GM12878 (cell line): Measurements from ENCODE around the gene PXDC1. TPM values are rescaled to one million over a fixed set of nuclear protein-coding genes. Genes with fewer than 3 reads are reported as not detected.

ENCODE experiments used
- ATAC-seq: fragments of 200-7000 bp; cut with Tn5 transposase; 3 replicates; pipeline ENCODE4 v1.9.1; 2020; ENCODE audit warnings: mild to moderate bottlenecking, moderate library complexity
- BruUV-seq: library from RNA; stranded (reverse); fragments of 400-500 nt; replicated peaks from 2 replicates; lab custom pipeline; 2021; lab: Mats Ljungman, UMichigan
- CTCF ChIA-PET: fragments of 300-600 bp; sonication (Branson Sonifier 250); formaldehyde crosslinking; extraction: SDS; loops from one replicate; lab custom pipeline; 2021; ENCODE audit warnings: inconsistent platforms; lab: Yijun Ruan, JAX
- POLR2A ChIA-PET: fragments of 350-600 bp; formaldehyde crosslinking; extraction: SDS; loops from one replicate; lab custom pipeline; 2021; ENCODE audit warnings: inconsistent platforms; lab: Charles Lee
- RAD21 ChIA-PET: fragments of 300-600 bp; sonication (Branson Sonifier 250); formaldehyde crosslinking; loops from one replicate; lab custom pipeline; 2023; ENCODE audit warnings: antibody characterized with exemption; ENCODE audit not compliant: unreplicated experiment; lab: Charles Lee
- SMC1A ChIA-PET: fragments of 300-600 bp; sonication (Branson Sonifier 250); formaldehyde crosslinking; loops from one replicate; lab custom pipeline; 2023; ENCODE audit not compliant: unreplicated experiment, uncharacterized antibody; lab: Charles Lee
- DNase-seq: peaks from one replicate; pipeline ENCODE4 v3.0.0-alpha.2; 2011; ENCODE audit warnings: low read depth, low spot score
- FAIRE-seq: peaks from 3 replicates; lab custom pipeline; 2011; peaks lifted over from hg19 to GRCh38; lab: Jason Lieb, UNC
- H2AFZ ChIP-seq: 2 replicates; pipeline ENCODE4 v1.6.0; 2011; ENCODE audit warnings: low read depth, low read length, control low read depth; ENCODE audit not compliant: control insufficient read depth
- H3K27ac ChIP-seq: 2 replicates; pipeline ENCODE4 v1.5.1; 2011; ENCODE audit warnings: control low read depth; ENCODE audit not compliant: control insufficient read depth, insufficient read depth
- H3K27me3 ChIP-seq, 2 experiments: replicated peaks in 1 of 2; 2 replicates each; pipeline versions ENCODE4 v1.6.0 to v1.6.1; 2011; ENCODE audit warnings: low read length in 1 of 2; ENCODE audit not compliant: control insufficient read depth in 2 of 2, insufficient read depth in 2 of 2
- H3K36me3 ChIP-seq, 2 experiments: 2 replicates each; pipeline ENCODE4 v1.5.1; 2011; ENCODE audit warnings: low read length in 1 of 2; ENCODE audit not compliant: control insufficient read depth in 2 of 2, insufficient read depth in 2 of 2
- H3K4me1 ChIP-seq: 2 replicates; pipeline ENCODE4 v1.6.1; 2011; ENCODE audit warnings: mild to moderate bottlenecking, low read length, moderate library complexity, mixed read lengths; ENCODE audit not compliant: control insufficient read depth, insufficient read depth
- H3K4me2 ChIP-seq: 2 replicates; pipeline ENCODE4 v1.6.0; 2011; ENCODE audit warnings: control low read depth; ENCODE audit not compliant: control insufficient read depth, insufficient read depth
- H3K4me3 ChIP-seq: fragments of 200-600 bp; sonication (generic); 2 replicates; pipeline ENCODE4 v1.5.1; 2016
- H3K79me2 ChIP-seq: 2 replicates; pipeline ENCODE4 v1.6.0; 2011; ENCODE audit warnings: low read length; ENCODE audit not compliant: control insufficient read depth, insufficient read depth
- H3K9ac ChIP-seq: 2 replicates; pipeline ENCODE4 v1.8.0; 2011; ENCODE audit warnings: low read length, control low read depth, mixed read lengths; ENCODE audit not compliant: control insufficient read depth, insufficient read depth
- H3K9me3 ChIP-seq: replicated peaks from 3 replicates; pipeline ENCODE4 v1.5.1; 2011; ENCODE audit warnings: mild to moderate bottlenecking, low read length; ENCODE audit not compliant: control insufficient read depth, insufficient read depth
- H4K20me1 ChIP-seq: 2 replicates; pipeline ENCODE4 v1.6.0; 2011; ENCODE audit not compliant: control insufficient read depth, insufficient read depth
- DPF2 ChIP-seq: fragments of 450-650 bp; IDR thresholded peaks from 2 replicates; pipeline ENCODE4 v1.6.1; 2017; ENCODE audit warnings: mild to moderate bottlenecking
- GABPA ChIP-seq: IDR thresholded peaks from 2 replicates; pipeline ENCODE4 v1.6.1; 2014; ENCODE audit warnings: antibody characterized with exemption, low read depth, mild to moderate bottlenecking, inconsistent platforms
- HSF1 ChIP-seq: fragments of 150-350 bp; IDR thresholded peaks from 2 replicates; pipeline ENCODE4 v1.6.1; 2014; ENCODE audit warnings: mild to moderate bottlenecking, low read depth, low read length
- MEF2B ChIP-seq: fragments of 450-650 bp; IDR thresholded peaks from 2 replicates; pipeline ENCODE4 v1.6.1; 2018; ENCODE audit warnings: mild to moderate bottlenecking, moderate library complexity; ENCODE audit not compliant: partially characterized antibody, poor library complexity, severe bottlenecking
- PAX5 ChIP-seq: IDR thresholded peaks from 2 replicates; pipeline ENCODE4 v1.6.1; 2011; ENCODE audit warnings: low read depth, low read length, borderline replicate concordance
- POLR2AphosphoS5 ChIP-seq: IDR thresholded peaks from 2 replicates; pipeline ENCODE4 v1.6.1; 2011; ENCODE audit warnings: mild to moderate bottlenecking, low read length, inconsistent platforms
- RELA ChIP-seq: fragments of 450-650 bp; IDR thresholded peaks from 2 replicates; pipeline ENCODE4 v1.8.0; 2014; ENCODE audit warnings: borderline replicate concordance; ENCODE audit not compliant: partially characterized antibody
- RELB ChIP-seq: fragments of 450-650 bp; IDR thresholded peaks from 2 replicates; pipeline ENCODE4 v1.6.1; 2017; ENCODE audit warnings: low read depth, mild to moderate bottlenecking, moderate library complexity
- SIN3A ChIP-seq: IDR thresholded peaks from 2 replicates; pipeline ENCODE4 v1.6.1; 2012; ENCODE audit warnings: low read depth, low read length, improper control_type of control experiment
- STAT1 ChIP-seq: fragments of 450-650 bp; conservative IDR thresholded peaks from 2 replicates; pipeline ENCODE4 v1.6.1; 2014; ENCODE audit warnings: antibody characterized with exemption, mild to moderate bottlenecking
- USF1 ChIP-seq: IDR thresholded peaks from 2 replicates; pipeline ENCODE4 v1.6.1; 2011; ENCODE audit warnings: borderline replicate concordance, low read depth, mild to moderate bottlenecking, moderate library complexity, mixed read lengths, low read length; ENCODE audit not compliant: insufficient read depth; ENCODE audit errors: extremely low read length
- USF2 ChIP-seq: IDR thresholded peaks from 2 replicates; pipeline ENCODE4 v1.6.1; 2011; ENCODE audit warnings: low read depth, low read length, improper control_type of control experiment, borderline replicate concordance
- ZBTB33 ChIP-seq: fragments of 450-650 bp; IDR thresholded peaks from 2 replicates; pipeline ENCODE4 v1.6.1; 2017; ENCODE audit warnings: mild to moderate bottlenecking
- ZNF207 ChIP-seq: fragments of 450-650 bp; IDR thresholded peaks from 2 replicates; pipeline ENCODE4 v1.6.1; 2014; ENCODE audit warnings: antibody characterized with exemption, mild to moderate bottlenecking, borderline replicate concordance
- ZZZ3 ChIP-seq: IDR thresholded peaks from 2 replicates; pipeline ENCODE4 v1.6.1; 2011; ENCODE audit warnings: low read depth; ENCODE audit not compliant: control insufficient read depth, insufficient read length
- whole genome bisulfite sequencing: methylation state at CpG from one replicate; pipeline ENCODE4 v1.1.6; 2016; ENCODE audit warnings: low lambda C conversion rate; ENCODE audit not compliant: insufficient replicate concordance, insufficient coverage; ENCODE audit errors: missing lambda C conversion rate; 5-methylcytosine and 5-hydroxymethylcytosine counted together
- in situ Hi-C: fragments of 300-500 bp; cut with MboI; formaldehyde crosslinking; loops from 9 replicates; pipeline ENCODE4 v1.14.3; 2018; ENCODE audit warnings: mixed read lengths
- intact Hi-C: fragments of 100-400 bp; cut with micrococcal nuclease; formaldehyde crosslinking; loops from one replicate; pipeline ENCODE4 v1.14.2; 2022; ENCODE audit not compliant: unreplicated experiment
- polyA plus RNA-seq, 11 experiments: library from polyadenylated mRNA; depleted of rRNA in 4 of 11; unstranded in 6 of 11; stranded (reverse) in 5 of 11; fragments of >200 nt; fragmentation: Nextera tagmentation in 4 of 11; fragmentation: Illumina TruSeq in 1 of 11; extraction: Ambion mirVana in 4 of 11; extraction: Trizol in 1 of 11; gene quantifications; 1 replicate in 1 of 11; 2 replicates in 10 of 11; pipeline versions ENCODE4 v1.2.1 to v1.2.3, GENCODE V29; 2011 to 2016; ENCODE audit warnings: inconsistent platforms in 2 of 11, missing spikeins in 2 of 11, low read depth in 1 of 11
- total RNA-seq, 4 experiments: library from RNA; depleted of rRNA in 3 of 4; stranded (reverse); fragments of >200 nt in 3 of 4; fragmentation: Illumina TruSeq in 1 of 4; extraction: Trizol in 1 of 4; gene quantifications; 2 replicates each; pipeline versions ENCODE4 v1.2.1 to v1.2.3, GENCODE V29; 2013 to 2021
- TF ChIP-seq, protein P1 (sequence below): fragments of 450-650 bp; IDR thresholded peaks from 2 replicates; pipeline ENCODE4 v1.6.1; 2016; ENCODE audit warnings: mild to moderate bottlenecking

The PXDC1 gene
- total and polyA plus RNA-seq, 10 of the 15 experiments (the other 5 are each of a cell fraction or from before 2014, with no cell fraction given), result 0.03 to 0.72 (median 0.32) TPM; not detected in 2

- Histone ChIP-seq H3K27ac (no peak overlapping the region), H4K20me1 (no peaks in the 10 kb centered on the region), H3K79me2 (no peaks in the 10 kb centered on the region), H3K36me3 (no peaks in the 10 kb centered on the region), H3K4me3 (no peak overlapping the region), H2AFZ (no peak overlapping the region), H3K4me2 (no peak overlapping the region), H3K27me3 (no peaks in the 10 kb centered on the region), H3K4me1 (no peaks in the 10 kb centered on the region), H3K9ac (no peak overlapping the region), H3K9me3 (no peaks in the 10 kb centered on the region)
- ChIA-PET RAD21 (no interaction called here), POLR2A (no interaction called here), CTCF (interaction anchor here (1.6 kb wide), 1 partner anchor 207 kb away, joined by 4 read pairs; no protein-coding TSS in a partner anchor), SMC1A (interaction anchor here (1.4 kb wide), 1 partner anchor 10 kb away, joined by 4 read pairs; no protein-coding TSS in a partner anchor)
- FAIRE-seq (no peak), ATAC-seq (no peak), DNase-seq (no peak)
- intact Hi-C loops (no loop called here), in situ Hi-C loops (no loop called here)
- no TSS peak for BruUV-seq
- WGBS, result 89% methylated on average over 39 of the region's 57 CpGs
- TF ChIP-seq USF2 (no peak), GABPA (no peak), MEF2B (no peak), ZZZ3 (no peak), ZBTB33 (no peak), STAT1 (no peak), HSF1 (no peak), SIN3A (no peak), DPF2 (no peak), POLR2AphosphoS5 (no peak), ZNF207 (no peak), PAX5 (no peak), RELB (no peak), USF1 (no peak), RELA (no peak)
- TF ChIP-seq, protein P1, sequence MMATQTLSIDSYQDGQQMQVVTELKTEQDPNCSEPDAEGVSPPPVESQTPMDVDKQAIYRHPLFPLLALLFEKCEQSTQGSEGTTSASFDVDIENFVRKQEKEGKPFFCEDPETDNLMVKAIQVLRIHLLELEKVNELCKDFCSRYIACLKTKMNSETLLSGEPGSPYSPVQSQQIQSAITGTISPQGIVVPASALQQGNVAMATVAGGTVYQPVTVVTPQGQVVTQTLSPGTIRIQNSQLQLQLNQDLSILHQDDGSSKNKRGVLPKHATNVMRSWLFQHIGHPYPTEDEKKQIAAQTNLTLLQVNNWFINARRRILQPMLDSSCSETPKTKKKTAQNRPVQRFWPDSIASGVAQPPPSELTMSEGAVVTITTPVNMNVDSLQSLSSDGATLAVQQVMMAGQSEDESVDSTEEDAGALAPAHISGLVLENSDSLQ, result no peak
Observed at GRCh38 chr6:3771407-3772011, 20.0 kb upstream of the PXDC1 start.
